Ishikawa (cell line): ENCODE results near the gene NTNG1.

ENCODE experiments used
- CEBPB ChIP-seq: IDR thresholded peaks from 2 replicates; pipeline ENCODE4 v1.6.1; 2012
- CREB1 ChIP-seq: IDR thresholded peaks from 2 replicates; pipeline ENCODE4 v1.6.1; 2012; ENCODE audit warnings: low read depth
- EGR1 ChIP-seq: IDR thresholded peaks from 2 replicates; pipeline ENCODE4 v1.6.1; 2012
- EP300 ChIP-seq: IDR thresholded peaks from 2 replicates; pipeline ENCODE4 v1.6.1; 2012; ENCODE audit warnings: borderline replicate concordance
- FOXM1 ChIP-seq: IDR thresholded peaks from 2 replicates; pipeline ENCODE4 v1.6.1; 2012; ENCODE audit warnings: low read depth, borderline replicate concordance
- MAX ChIP-seq: IDR thresholded peaks from 2 replicates; pipeline ENCODE4 v1.6.1; 2012
- NFIC ChIP-seq: IDR thresholded peaks from 2 replicates; pipeline ENCODE4 v1.6.1; 2012
- RAD21 ChIP-seq: IDR thresholded peaks from 2 replicates; pipeline ENCODE4 v1.6.1; 2012; ENCODE audit warnings: low read depth
- REST ChIP-seq: IDR thresholded peaks from 2 replicates; pipeline ENCODE4 v1.6.1; 2012; ENCODE audit warnings: low read depth, mild to moderate bottlenecking
- TAF1 ChIP-seq: IDR thresholded peaks from 2 replicates; pipeline ENCODE4 v1.6.1; 2012; ENCODE audit warnings: low read depth, mild to moderate bottlenecking
- TCF12 ChIP-seq: IDR thresholded peaks from 2 replicates; pipeline ENCODE4 v1.6.1; 2012; ENCODE audit warnings: low read depth
- TEAD4 ChIP-seq: IDR thresholded peaks from 2 replicates; pipeline ENCODE4 v1.6.1; 2012
- USF1 ChIP-seq: IDR thresholded peaks from 2 replicates; pipeline ENCODE4 v1.6.1; 2012
- YY1 ChIP-seq: IDR thresholded peaks from 2 replicates; pipeline ENCODE4 v1.6.1; 2012; ENCODE audit warnings: low read depth
- ZBTB7A ChIP-seq: IDR thresholded peaks from 2 replicates; pipeline ENCODE4 v1.6.1; 2012; ENCODE audit warnings: low read depth

NTNG1 gene

GRCh38 chr1:107480548-107481415, 339.9 kb downstream of the NTNG1 start:
- TF ChIP-seq TAF1 (no peak), FOXM1 (no peak), EGR1 (no peak), USF1 (no peak), ZBTB7A (no peak), REST (no peak), TEAD4 (no peak), EP300 (no peak), MAX (no peak), YY1 (no peak), RAD21 (no peak), NFIC (no peak), CEBPB (no peak), CREB1 (no peak), TCF12 (no peak)

GRCh38 chr1:107481756-107482384, 341.0 kb downstream of the NTNG1 start:
- TF ChIP-seq CEBPB: no peak
- no peak for TF ChIP-seq USF1
- no peak for TF ChIP-seq YY1
- TF ChIP-seq RAD21: no peak
- no peak for TF ChIP-seq EGR1
- no peak for TF ChIP-seq TAF1
- TF ChIP-seq FOXM1: no peak
- no peak for TF ChIP-seq ZBTB7A
- no peak for TF ChIP-seq CREB1
- TF ChIP-seq NFIC: no peak
- TF ChIP-seq MAX: no peak
- no peak for TF ChIP-seq TCF12

GRCh38 chr1:107483949-107484348, 343.1 kb downstream of the NTNG1 start:
- TF ChIP-seq EP300 (no peak), RAD21 (no peak), FOXM1 (no peak), ZBTB7A (no peak), EGR1 (no peak), TAF1 (no peak), CEBPB (no peak), TEAD4 (no peak), NFIC (no peak), MAX (no peak), YY1 (no peak), TCF12 (no peak), CREB1 (no peak), USF1 (no peak), REST (no peak)

GRCh38 chr1:107486349-107486748, 345.5 kb downstream of the NTNG1 start:
- TF ChIP-seq CREB1 (no peak), EP300 (no peak), REST (no peak), ZBTB7A (no peak), YY1 (no peak), TCF12 (no peak), EGR1 (no peak), RAD21 (no peak), CEBPB (no peak), MAX (no peak), USF1 (no peak), NFIC (no peak)
